OCI-LY1 (cell line): ENCODE measurements around the gene SPATA33.
"Not testable (repeated sequence)": the region's sequence is repeated elsewhere in the genome, so short reads cannot be mapped to it uniquely, and the experiment has no call there.

ENCODE experiments used
- H2AFZ ChIP-seq: fragments of 200-600 bp; sonication (generic), shearing (Covaris generic); 2 replicates; pipeline ENCODE4 v1.6.0; 2014; ENCODE audit warnings: antibody characterized with exemption, mild to moderate bottlenecking, low read length
- H3F3A ChIP-seq: fragments of 200-600 bp; sonication (generic), shearing (Covaris generic); 2 replicates; pipeline ENCODE4 v1.6.0; 2014; ENCODE audit warnings: mild to moderate bottlenecking, antibody characterized with exemption, low read length, moderate library complexity; ENCODE audit not compliant: insufficient read depth
- H3K27ac ChIP-seq: fragments of 200-600 bp; sonication (generic); 2 replicates; pipeline ENCODE4 v1.5.1; 2014; ENCODE audit warnings: low read length, mixed run types, mild to moderate bottlenecking, low read depth; ENCODE audit not compliant: poor library complexity, severe bottlenecking
- H3K27me3 ChIP-seq: fragments of 200-600 bp; sonication (generic); 2 replicates; pipeline ENCODE4 v1.6.0; 2014; ENCODE audit warnings: antibody characterized with exemption, mild to moderate bottlenecking, low read length, moderate library complexity; ENCODE audit not compliant: insufficient read depth
- H3K36me3 ChIP-seq: fragments of 200-600 bp; sonication (generic); 2 replicates; pipeline ENCODE4 v1.6.1; 2014; ENCODE audit warnings: mild to moderate bottlenecking, antibody characterized with exemption, low read length, moderate library complexity, mixed read lengths; ENCODE audit not compliant: insufficient read depth
- H3K4me1 ChIP-seq: fragments of 200-600 bp; sonication (generic); 2 replicates; pipeline ENCODE4 v1.5.1; 2014; ENCODE audit warnings: mild to moderate bottlenecking, low read length, moderate library complexity; ENCODE audit not compliant: insufficient read depth, severe bottlenecking
- H3K4me2 ChIP-seq: fragments of 200-600 bp; sonication (generic), shearing (Covaris generic); 2 replicates; pipeline ENCODE4 v1.6.1; 2014; ENCODE audit warnings: low read length
- H3K4me3 ChIP-seq: fragments of 200-600 bp; sonication (generic); 2 replicates; pipeline ENCODE4 v1.5.1; 2014; ENCODE audit warnings: low read length, low read depth, mild to moderate bottlenecking, mixed read lengths; ENCODE audit not compliant: poor library complexity, severe bottlenecking
- H3K79me2 ChIP-seq: fragments of 200-600 bp; shearing (Covaris generic); 2 replicates; pipeline ENCODE4 v1.6.1; 2016; ENCODE audit warnings: mixed run types, low read length, mixed read lengths; ENCODE audit not compliant: insufficient read depth
- H3K9ac ChIP-seq: fragments of 200-600 bp; sonication (generic), shearing (Covaris generic); 2 replicates; pipeline ENCODE4 v1.6.1; 2014; ENCODE audit warnings: mild to moderate bottlenecking, low read length, mixed read lengths
- H3K9me2 ChIP-seq: fragments of 200-600 bp; sonication (generic), shearing (Covaris generic); 2 replicates; pipeline ENCODE4 v1.6.1; 2014; ENCODE audit warnings: low read depth, mild to moderate bottlenecking, low read length, mixed read lengths
- H3K9me3 ChIP-seq: fragments of 200-600 bp; shearing (Covaris generic); 2 replicates; pipeline ENCODE4 v1.6.1; 2014; ENCODE audit warnings: low read length, mixed read lengths
- H4K20me1 ChIP-seq: fragments of 200-600 bp; sonication (generic), shearing (Covaris generic); 2 replicates; pipeline ENCODE4 v1.6.0; 2016; ENCODE audit warnings: mild to moderate bottlenecking, low read length; ENCODE audit not compliant: insufficient read depth
- CTCF ChIP-seq: fragments of 200-600 bp; sonication (generic), shearing (Covaris generic); IDR thresholded peaks from 2 replicates; pipeline ENCODE4 v1.5.1; 2017; ENCODE audit warnings: mild to moderate bottlenecking, antibody characterized with exemption, low read length, moderate library complexity, mixed read lengths
- EZH2 ChIP-seq: fragments of 200-600 bp; sonication (generic), shearing (Covaris generic); IDR thresholded peaks from 2 replicates; pipeline ENCODE4 v1.8.0; 2017; ENCODE audit warnings: borderline replicate concordance, mixed run types, mild to moderate bottlenecking, antibody characterized with exemption, low read length, moderate library complexity, mixed read lengths

Gene SPATA33

GRCh38 chr16:89633064-89633631 lies 24.5 kb upstream of the SPATA33 start:
- no peak overlapping the region for H3K4me2 ChIP-seq
- no peaks in the 10 kb centered on the region for H3F3A ChIP-seq
- no peaks in the 10 kb centered on the region for H3K79me2 ChIP-seq
- H3K4me1 ChIP-seq, result no peaks in the 10 kb centered on the region
- H4K20me1 ChIP-seq, result no peaks in the 10 kb centered on the region
- H2AFZ ChIP-seq, result no peak overlapping the region
- H3K9ac ChIP-seq, result no peak overlapping the region
- H3K36me3 ChIP-seq, result no peaks in the 10 kb centered on the region
- peaks cover 9% of the 10 kb centered on the region; the same call in 1 of the 2 replicates for H3K27me3 ChIP-seq
- no peak overlapping the region for H3K27ac ChIP-seq
- H3K4me3 ChIP-seq, result no peak overlapping the region
- TF ChIP-seq CTCF (no peak), EZH2 (no peak)
- H3K9me2 ChIP-seq, result no peaks in the 10 kb centered on the region
- no peaks in the 10 kb centered on the region for H3K9me3 ChIP-seq

DNA sequence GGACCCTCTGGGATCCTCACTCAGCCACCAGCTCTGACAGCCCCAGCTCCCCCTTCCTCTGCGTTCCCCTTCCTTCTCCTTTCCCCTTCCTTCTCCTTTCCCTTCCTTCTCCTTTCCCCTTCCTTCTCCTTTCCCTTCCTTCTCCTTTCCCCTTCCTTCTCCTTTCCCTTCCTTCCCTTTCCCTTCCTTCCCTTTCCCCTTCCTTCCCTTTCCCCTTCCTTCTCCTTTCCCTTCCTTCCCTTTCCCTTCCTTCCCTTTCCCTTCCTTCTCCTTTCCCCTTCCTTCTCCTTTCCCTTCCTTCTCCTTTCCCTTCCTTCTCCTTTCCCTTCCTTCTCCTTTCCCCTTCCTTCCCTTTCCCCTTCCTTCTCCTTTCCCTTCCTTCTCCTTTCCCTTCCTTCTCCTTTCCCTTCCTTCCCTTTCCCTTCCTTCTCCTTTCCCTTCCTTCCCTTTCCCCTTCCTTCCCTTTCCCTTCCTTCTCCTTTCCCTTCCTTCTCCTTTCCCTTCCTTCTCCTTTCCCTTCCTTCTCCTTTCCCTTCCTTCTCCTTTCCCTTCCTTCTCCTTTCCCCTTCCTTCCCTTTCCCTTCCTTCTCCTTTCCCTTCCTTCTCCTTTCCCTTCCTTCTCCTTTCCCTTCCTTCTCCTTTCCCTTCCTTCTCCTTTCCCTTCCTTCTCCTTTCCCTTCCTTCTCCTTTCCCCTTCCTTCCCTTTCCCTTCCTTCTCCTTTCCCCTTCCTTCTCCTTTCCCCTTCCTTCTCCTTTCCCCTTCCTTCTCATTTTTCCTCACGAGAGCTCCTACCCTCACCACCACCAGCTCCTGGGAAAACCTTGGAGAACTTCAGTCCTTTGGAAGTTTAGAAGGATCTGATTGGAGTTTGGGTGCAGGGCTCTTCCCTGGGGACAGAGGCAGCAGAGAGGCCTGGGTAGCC lies 22.9 kb upstream of the SPATA33 start:
- H3K4me2 ChIP-seq, H3K27ac ChIP-seq, H3K79me2 ChIP-seq, H3K36me3 ChIP-seq, H3K4me1 ChIP-seq, H3K9me2 ChIP-seq, H3K27me3 ChIP-seq, H2AFZ ChIP-seq, H3K4me3 ChIP-seq, H4K20me1 ChIP-seq, H3K9ac ChIP-seq, H3F3A ChIP-seq, H3K9me3 ChIP-seq: not testable (repeated sequence)

DNA sequence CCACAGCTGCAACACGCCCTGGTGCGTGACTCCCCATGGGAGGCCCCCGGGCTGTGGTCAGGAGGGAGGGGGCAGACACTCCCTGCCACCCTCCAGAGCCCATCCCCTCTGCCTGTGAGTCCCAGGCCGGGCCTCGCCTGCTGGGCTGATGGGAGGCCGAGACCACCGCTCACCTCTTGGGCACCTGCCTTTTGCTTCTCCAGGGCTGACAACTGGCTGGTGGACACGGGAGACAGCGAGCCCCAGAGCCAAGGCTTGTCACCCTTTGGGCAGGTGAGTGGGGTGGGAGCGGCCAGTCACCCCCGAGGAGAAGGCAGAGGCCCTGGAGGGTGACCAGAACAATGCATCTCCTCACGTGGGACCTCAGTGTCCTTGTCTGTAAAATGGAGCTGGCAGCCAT lies 21.0 kb upstream of the SPATA33 start:
- TF ChIP-seq EZH2 (no peak), CTCF (no peak)
- H2AFZ ChIP-seq, result no peak overlapping the region
- H3K4me3 ChIP-seq, result no peak overlapping the region
- H3K79me2 ChIP-seq, result no peaks in the 10 kb centered on the region
- H4K20me1 ChIP-seq, result no peaks in the 10 kb centered on the region
- no peaks in the 10 kb centered on the region for H3K9me3 ChIP-seq
- H3K9me2 ChIP-seq, result no peaks in the 10 kb centered on the region
- H3K9ac ChIP-seq, result no peak overlapping the region
- peaks cover 1% of the 10 kb centered on the region; the same call in 1 of the 2 replicates for H3K27me3 ChIP-seq
- H3K4me1 ChIP-seq, result no peaks in the 10 kb centered on the region
- H3K36me3 ChIP-seq, result no peaks in the 10 kb centered on the region
- H3K27ac ChIP-seq, result no peak overlapping the region
- H3F3A ChIP-seq, result no peaks in the 10 kb centered on the region
- no peak overlapping the region for H3K4me2 ChIP-seq
